GM12891 (cell line): Measurements from ENCODE around the gene PIK3R5.

Source experiments
- PAX5 ChIP-seq: IDR thresholded peaks from 2 replicates; pipeline ENCODE4 v1.6.1; 2011; ENCODE audit warnings: low read length, moderate library complexity, mild to moderate bottlenecking; ENCODE audit not compliant: insufficient read depth, severe bottlenecking
- POLR2A ChIP-seq: IDR thresholded peaks from 2 replicates; pipeline ENCODE4 v1.6.1; 2011; ENCODE audit warnings: low read depth, low read length, control low read depth
- POLR2AphosphoS5 ChIP-seq: IDR thresholded peaks from 2 replicates; pipeline ENCODE4 v1.6.1; 2011; ENCODE audit warnings: low read depth, low read length, control low read depth
- SPI1 ChIP-seq: IDR thresholded peaks from 2 replicates; pipeline ENCODE4 v1.6.1; 2011; ENCODE audit warnings: low read depth, low read length, control low read depth
- TAF1 ChIP-seq: IDR thresholded peaks from 2 replicates; pipeline ENCODE4 v1.6.1; 2011; ENCODE audit warnings: low read depth, low read length, control low read depth

DNA sequence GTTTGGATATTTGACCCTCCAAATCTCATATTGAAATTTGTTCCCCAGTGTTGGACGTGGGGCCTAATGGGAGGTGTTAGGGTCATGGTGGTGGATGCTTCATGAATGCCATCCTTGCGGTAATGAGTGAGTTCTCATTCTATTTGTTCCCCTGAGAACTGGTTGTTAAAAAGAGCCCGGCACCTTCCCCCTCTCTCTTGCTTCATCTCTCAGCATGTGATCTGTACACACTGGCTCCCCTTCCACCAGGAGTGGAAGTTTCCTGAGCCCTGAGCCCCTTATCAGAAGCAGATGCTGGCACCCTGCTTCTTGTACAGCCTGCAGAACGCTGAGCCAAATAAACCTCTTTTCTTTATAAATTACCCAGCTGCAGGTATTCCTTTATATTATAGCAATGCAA, 123.7 kb downstream of the PIK3R5 start:
- 0 out of 2 replicates have a peak, but pooled peaks have one; percentile 13 for TF ChIP-seq POLR2A
- TF ChIP-seq TAF1 = no peak
- no peak for TF ChIP-seq POLR2AphosphoS5
- TF ChIP-seq PAX5 = no peak
- TF ChIP-seq SPI1 = no peak
